Activated CD8-positive, alpha-beta memory T cell treated with anti-CD3 and anti-CD28 coated beads for 4 hours (primary cell): Measurements from ENCODE around the gene FGFRL1.
"Not testable (repeated sequence)": the region's sequence is repeated elsewhere in the genome, so short reads cannot be mapped to it uniquely, and the experiment has no call there.

Experiments used
- DNase-seq, 2 donors: peaks; one replicate each; pipeline ENCODE4 v3.0.0-alpha.2; 2020; ENCODE audit warnings: low read depth in 2 of 2

The FGFRL1 gene

DNA sequence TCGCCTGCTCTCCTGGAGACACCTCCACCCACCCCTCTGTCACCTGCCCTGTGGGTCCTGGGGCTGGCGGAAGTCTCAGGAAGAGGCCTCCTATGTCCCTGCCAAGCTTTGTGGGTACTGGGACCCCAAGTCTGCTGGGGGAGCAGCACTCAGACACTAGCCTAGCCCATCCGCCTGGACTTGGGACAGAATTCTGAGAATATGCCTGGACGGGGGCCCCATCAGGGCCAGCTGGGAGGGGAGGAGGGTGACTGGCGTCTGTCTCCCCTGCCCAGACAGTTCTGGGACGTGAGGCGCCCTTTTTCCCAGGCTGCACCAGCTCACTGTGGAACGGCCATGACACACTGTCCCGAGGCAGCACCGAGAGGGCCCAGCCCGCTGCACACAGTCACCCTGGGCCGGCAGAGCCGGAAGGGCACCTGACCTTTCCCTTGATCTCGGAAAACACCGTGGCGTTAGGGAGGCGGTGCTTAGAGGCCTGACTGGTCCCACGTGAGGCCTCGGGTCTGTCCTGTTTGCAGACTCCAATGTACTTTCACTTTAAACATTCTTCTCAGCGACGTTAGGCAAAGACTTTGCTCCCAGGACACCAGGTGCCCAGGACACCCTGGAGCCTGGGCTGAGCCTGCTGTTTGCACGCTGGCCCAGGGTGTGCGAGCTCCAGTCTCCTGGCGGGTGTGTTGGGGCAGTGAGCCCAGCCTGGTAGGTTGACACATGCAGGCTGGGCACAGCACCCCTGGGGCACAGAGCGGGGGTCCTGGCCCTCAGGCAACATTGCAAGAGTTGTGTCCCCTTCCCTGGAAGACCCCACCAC is 18.9 kb upstream of the FGFRL1 start:
- DNase-seq = no peak

GRCh38 chr4:993111-994029 is 18.1 kb upstream of the FGFRL1 start, which contains the start of gene SLC26A1:
SLC26A1 (minus strand) TSS chr4:993404; CDS start chr4:991703, 1,701 bp downstream.
- no peak for DNase-seq

GRCh38 chr4:995311-996026 is 16.0 kb upstream of the FGFRL1 start:
- no peak for DNase-seq

GRCh38 chr4:996030-996996 is 15.1 kb upstream of the FGFRL1 start:
- DNase-seq = no peak

DNA sequence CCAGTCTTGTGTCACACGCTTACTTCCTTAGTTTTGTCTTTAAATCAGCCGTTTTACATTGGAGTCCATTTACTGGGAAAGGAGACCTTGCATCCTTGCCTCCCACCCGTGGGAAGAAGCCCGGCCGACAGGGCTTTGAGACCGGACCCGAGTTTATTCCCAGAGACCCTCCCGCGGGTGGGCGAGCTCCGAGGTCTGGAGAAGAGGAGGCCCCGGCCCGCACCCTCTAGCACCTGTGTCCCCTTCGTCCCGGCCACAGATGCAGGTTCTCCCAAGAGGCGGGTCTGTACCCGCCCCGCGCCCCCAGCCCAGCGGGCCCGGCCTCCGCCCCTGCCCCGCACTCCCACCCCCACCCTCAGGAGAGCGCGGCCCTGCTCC is 14.4 kb upstream of the FGFRL1 start:
- no peak for DNase-seq

DNA sequence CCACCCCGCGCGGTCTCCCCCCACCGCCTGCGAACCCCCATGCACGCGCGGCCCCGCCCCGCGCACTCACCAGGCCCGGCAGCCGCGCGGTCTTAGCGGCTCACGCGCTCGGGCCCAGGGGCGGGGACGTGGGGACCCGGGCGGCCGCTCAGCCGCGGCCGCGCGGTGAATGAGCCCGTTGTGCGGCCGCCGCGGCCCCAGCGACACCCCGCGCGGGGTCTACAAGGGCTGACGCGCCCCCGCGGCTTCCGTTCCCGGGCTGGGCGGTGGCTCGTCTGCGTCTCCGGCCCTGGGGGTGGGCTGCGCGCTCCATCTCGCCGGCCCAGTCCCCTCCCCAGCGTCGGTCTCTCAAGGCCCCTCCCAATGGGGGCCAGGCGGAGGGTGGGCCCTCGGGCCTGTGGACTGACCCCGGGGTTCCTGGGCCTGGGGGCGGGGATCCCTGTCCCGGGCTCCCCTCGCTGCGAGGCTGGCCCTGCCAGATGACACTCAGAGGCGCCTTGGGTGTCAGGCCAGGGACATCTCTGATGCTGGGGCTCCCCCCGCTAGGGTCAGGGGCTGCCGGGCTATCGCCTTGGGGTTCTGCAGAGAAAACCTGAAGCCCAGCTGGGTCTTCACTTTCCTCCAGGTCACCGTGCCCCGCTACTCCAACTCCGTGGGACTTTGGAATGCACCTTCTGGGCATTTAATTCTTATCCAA is 13.9 kb upstream of the FGFRL1 start:
- no peak for DNase-seq

GRCh38 chr4:998096-998691 is 13.2 kb upstream of the FGFRL1 start:
- DNase-seq = no peak

DNA sequence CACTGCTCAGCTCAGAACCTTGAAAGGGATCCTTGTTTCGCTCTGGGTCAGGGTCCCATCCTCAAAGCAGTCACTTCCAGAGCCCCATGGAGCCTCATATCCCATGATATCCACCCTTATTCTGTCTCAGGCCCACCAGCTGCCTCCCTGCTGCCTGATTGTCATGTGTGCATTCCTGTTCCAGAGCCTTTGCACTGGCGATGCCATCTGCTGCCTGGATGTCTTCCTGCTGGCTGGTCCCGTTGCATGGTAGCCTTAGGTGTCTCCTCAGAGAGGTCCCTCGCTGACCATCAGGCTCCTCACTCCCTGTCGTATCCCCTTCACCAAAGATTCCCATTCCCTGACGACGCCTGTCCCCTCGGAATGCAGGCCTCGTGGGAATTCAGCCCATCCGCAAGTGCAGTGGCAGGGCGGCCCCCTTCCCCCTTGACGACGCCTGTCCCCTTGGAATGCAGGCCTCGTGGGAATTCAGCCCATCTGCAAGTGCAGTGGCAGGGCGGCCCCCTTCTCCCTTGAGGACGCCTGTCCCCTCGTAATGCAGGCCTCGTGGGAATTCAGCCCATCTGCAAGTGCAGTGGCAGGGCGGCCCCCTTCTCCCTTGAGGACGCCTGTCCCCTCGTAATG is 12.1 kb upstream of the FGFRL1 start:
- DNase-seq = not testable (repeated sequence)

GRCh38 chr4:999882-1000425 is 11.5 kb upstream of the FGFRL1 start:
- no peak for DNase-seq

GRCh38 chr4:1000686-1001260 is 10.7 kb upstream of the FGFRL1 start:
- DNase-seq = no peak

DNA sequence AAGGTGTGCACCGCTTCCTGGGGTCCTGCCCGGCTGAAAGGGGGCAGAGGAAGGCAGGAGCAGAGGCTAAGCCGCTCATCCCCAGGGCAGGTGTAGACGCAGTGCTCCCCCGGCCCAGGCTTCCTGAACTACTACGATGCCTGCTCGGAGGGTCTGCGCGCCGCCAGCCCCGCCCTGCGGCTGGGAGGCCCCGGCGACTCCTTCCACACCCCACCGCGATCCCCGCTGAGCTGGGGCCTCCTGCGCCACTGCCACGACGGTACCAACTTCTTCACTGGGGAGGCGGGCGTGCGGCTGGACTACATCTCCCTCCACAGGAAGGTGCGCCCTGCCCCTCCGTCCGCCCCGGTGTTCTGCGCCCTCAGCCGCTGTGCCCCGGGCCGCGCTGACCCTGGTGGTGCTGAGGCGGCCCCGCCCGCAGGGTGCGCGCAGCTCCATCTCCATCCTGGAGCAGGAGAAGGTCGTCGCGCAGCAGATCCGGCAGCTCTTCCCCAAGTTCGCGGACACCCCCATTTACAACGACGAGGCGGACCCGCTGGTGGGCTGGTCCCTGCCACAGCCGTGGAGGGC is 9.8 kb upstream of the FGFRL1 start:
- no peak for DNase-seq

- DNase-seq = no peak
Measured at GRCh38 chr4:1002131-1002630, 9.2 kb upstream of the FGFRL1 start.

GRCh38 chr4:1002631-1003251 is 8.7 kb upstream of the FGFRL1 start:
- no peak for DNase-seq

GRCh38 chr4:1003271-1004070 is 8.0 kb upstream of the FGFRL1 start:
- no peak for DNase-seq

DNA sequence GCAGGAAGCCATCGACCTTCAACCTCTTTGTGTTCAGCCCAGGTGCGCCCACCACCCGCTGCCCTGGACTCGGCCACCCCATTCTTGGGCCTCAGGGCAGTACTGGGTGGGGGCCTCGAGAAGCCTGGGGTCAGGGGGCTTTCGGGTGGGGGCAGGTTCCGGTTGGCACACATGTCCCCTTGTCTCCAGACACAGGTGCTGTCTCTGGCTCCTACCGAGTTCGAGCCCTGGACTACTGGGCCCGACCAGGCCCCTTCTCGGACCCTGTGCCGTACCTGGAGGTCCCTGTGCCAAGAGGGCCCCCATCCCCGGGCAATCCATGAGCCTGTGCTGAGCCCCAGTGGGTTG is 7.4 kb upstream of the FGFRL1 start:
- no peak for DNase-seq

GRCh38 chr4:1004557-1005485 is 6.6 kb upstream of the FGFRL1 start:
- DNase-seq = no peak
